ENCODE results near the gene EPHB6. TPM values are rescaled to one million over a fixed set of nuclear protein-coding genes. Genes with fewer than 3 reads are reported as not detected.

Gene EPHB6
- total RNA-seq, 4 donors from 2014 or later, result 158 to 346 (median 221) TPM

- H3K4me3 ChIP-seq (ENCODE audit: low read depth, poor library complexity, severe bottlenecking), result no peak overlapping the region
- DNase-seq (ENCODE audit: low spot score in 2 of 2), result no peak
- no peak for TF ChIP-seq POLR2A (IDR thresholded peaks at IDR 0.05)
- no peak for TF ChIP-seq CTCF (IDR thresholded peaks at IDR 0.05)
- WGBS, 2 donors, result 76 to 78% methylated on average over 3 of the region's 3 CpGs
- intact Hi-C loops (cut with DNase I; ENCODE audit: low total_unique reads), result no loop called here
Measured at GRCh38 chr7:142836426-142836825, 18.4 kb upstream of the EPHB6 start.

- DNase-seq (ENCODE audit: low spot score in 2 of 2), result no peak
- TF ChIP-seq POLR2A (IDR thresholded peaks at IDR 0.05) (no peak), CTCF (IDR thresholded peaks at IDR 0.05) (no peak)
- 69 to 72% methylated on average over 4 of the region's 4 CpGs for WGBS, 2 donors
- no peak overlapping the region for H3K4me3 ChIP-seq (ENCODE audit: low read depth, poor library complexity, severe bottlenecking)
- intact Hi-C loops (cut with DNase I; ENCODE audit: low total_unique reads), result no loop called here
Measured at GRCh38 chr7:142838461-142839213, 16.2 kb upstream of the EPHB6 start.

- TF ChIP-seq POLR2A (IDR thresholded peaks at IDR 0.05) (no peak), CTCF (IDR thresholded peaks at IDR 0.05) (no peak)
- intact Hi-C loops (cut with DNase I; ENCODE audit: low total_unique reads), result no loop called here
- H3K4me3 ChIP-seq (ENCODE audit: low read depth, poor library complexity, severe bottlenecking), result no peak overlapping the region
- no peak for DNase-seq (ENCODE audit: low spot score in 2 of 2)
- WGBS, 2 donors, result 81 to 87% methylated on average over 1 of the region's 1 CpG
Measured at GRCh38 chr7:142842251-142842766, 12.6 kb upstream of the EPHB6 start.

- TF ChIP-seq POLR2A (IDR thresholded peaks at IDR 0.05) (no peak), CTCF (IDR thresholded peaks at IDR 0.05) (no peak)
- H3K4me3 ChIP-seq (ENCODE audit: low read depth, poor library complexity, severe bottlenecking), result no peak overlapping the region
- DNase-seq (ENCODE audit: low spot score in 2 of 2), result no peak
- WGBS, 2 donors, result 82 to 91% methylated on average over 2 of the region's 2 CpGs
- intact Hi-C loops (cut with DNase I; ENCODE audit: low total_unique reads), result no loop called here
Measured at GRCh38 chr7:142847353-142847752, 7.5 kb upstream of the EPHB6 start.

- H3K4me3 ChIP-seq (ENCODE audit: low read depth, poor library complexity, severe bottlenecking), result no peak overlapping the region
- TF ChIP-seq CTCF (IDR thresholded peaks at IDR 0.05) (no peak), POLR2A (IDR thresholded peaks at IDR 0.05) (no peak)
- WGBS, 2 donors, result 85 to 91% methylated on average over 4 of the region's 4 CpGs
- intact Hi-C loops (cut with DNase I; ENCODE audit: low total_unique reads), result no loop called here
- no peak for DNase-seq (ENCODE audit: low spot score in 2 of 2)
Measured at GRCh38 chr7:142851269-142851668, 3.6 kb upstream of the EPHB6 start.

- TF ChIP-seq CTCF (IDR thresholded peaks at IDR 0.05) (no peak), POLR2A (IDR thresholded peaks at IDR 0.05) (no peak)
- DNase-seq (ENCODE audit: low spot score in 2 of 2), result no peak
- H3K4me3 ChIP-seq (ENCODE audit: low read depth, poor library complexity, severe bottlenecking), result no peak overlapping the region
- intact Hi-C loops (cut with DNase I; ENCODE audit: low total_unique reads), result no loop called here
Measured at GRCh38 chr7:142851919-142852318, 3.0 kb upstream of the EPHB6 start.

All from lower leg skin (tissue), 4 donors.